ENCODE data around the gene OLFML2A.

OLFML2A gene

DNA sequence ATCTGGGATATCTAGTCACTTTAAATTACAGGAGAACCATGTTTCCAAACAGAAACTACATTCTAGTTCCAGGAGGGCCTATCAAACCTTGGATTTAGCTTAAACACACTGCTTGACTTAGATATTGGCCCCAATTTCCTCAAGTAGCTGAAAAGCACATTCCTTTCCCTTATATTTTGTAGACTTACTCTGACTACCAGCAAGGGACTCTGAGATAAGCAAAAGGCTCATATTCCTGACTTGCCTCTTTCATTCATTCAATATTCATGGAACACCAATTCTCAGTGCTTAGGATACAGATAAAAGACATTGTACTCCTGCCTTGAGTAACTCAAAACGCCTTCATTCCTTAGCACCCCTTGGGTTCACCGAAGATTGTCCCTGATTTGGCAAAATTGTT, 17.6 kb upstream of the OLFML2A start:
- TF ChIP-seq SPI1 (IDR thresholded peaks at IDR 0.05; ENCODE audit: borderline replicate concordance, low read depth) (no peak), REST (IDR thresholded peaks at IDR 0.05; ENCODE audit: insufficient replicate concordance, low read depth) (no peak), POLR2AphosphoS5 (IDR thresholded peaks at IDR 0.05; ENCODE audit: low read depth) (no peak), GABPA (IDR thresholded peaks at IDR 0.05; ENCODE audit: low read depth) (no peak)
- TF ChIP-seq, protein P1, sequence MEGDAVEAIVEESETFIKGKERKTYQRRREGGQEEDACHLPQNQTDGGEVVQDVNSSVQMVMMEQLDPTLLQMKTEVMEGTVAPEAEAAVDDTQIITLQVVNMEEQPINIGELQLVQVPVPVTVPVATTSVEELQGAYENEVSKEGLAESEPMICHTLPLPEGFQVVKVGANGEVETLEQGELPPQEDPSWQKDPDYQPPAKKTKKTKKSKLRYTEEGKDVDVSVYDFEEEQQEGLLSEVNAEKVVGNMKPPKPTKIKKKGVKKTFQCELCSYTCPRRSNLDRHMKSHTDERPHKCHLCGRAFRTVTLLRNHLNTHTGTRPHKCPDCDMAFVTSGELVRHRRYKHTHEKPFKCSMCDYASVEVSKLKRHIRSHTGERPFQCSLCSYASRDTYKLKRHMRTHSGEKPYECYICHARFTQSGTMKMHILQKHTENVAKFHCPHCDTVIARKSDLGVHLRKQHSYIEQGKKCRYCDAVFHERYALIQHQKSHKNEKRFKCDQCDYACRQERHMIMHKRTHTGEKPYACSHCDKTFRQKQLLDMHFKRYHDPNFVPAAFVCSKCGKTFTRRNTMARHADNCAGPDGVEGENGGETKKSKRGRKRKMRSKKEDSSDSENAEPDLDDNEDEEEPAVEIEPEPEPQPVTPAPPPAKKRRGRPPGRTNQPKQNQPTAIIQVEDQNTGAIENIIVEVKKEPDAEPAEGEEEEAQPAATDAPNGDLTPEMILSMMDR (IDR thresholded peaks at IDR 0.05; ENCODE audit: insufficient read depth, low read length), result no peak
- H3K27ac ChIP-seq (replicated peaks), result peak overlapping the region; percentile 85
- H3K4me3 ChIP-seq (replicated peaks; ENCODE audit: insufficient read depth, low read length), result no peak overlapping the region
- no peaks in the 10 kb centered on the region for H3K27me3 ChIP-seq (ENCODE audit: insufficient read depth, poor library complexity, severe bottlenecking)
- DNase-seq (ENCODE audit: low read depth in 1 of 2, low spot score in 1 of 2), result no peak

- TF ChIP-seq GABPA (IDR thresholded peaks at IDR 0.05; ENCODE audit: low read depth) (no peak), REST (IDR thresholded peaks at IDR 0.05; ENCODE audit: insufficient replicate concordance, low read depth) (no peak), POLR2AphosphoS5 (IDR thresholded peaks at IDR 0.05; ENCODE audit: low read depth) (no peak), SPI1 (IDR thresholded peaks at IDR 0.05; ENCODE audit: borderline replicate concordance, low read depth) (no peak)
- TF ChIP-seq, protein P1 (IDR thresholded peaks at IDR 0.05; ENCODE audit: insufficient read depth, low read length), result no peak
- no peak overlapping the region for H3K4me3 ChIP-seq (replicated peaks; ENCODE audit: insufficient read depth, low read length)
- DNase-seq (ENCODE audit: low read depth in 1 of 2, low spot score in 1 of 2), result no peak
- no peaks in the 10 kb centered on the region for H3K27me3 ChIP-seq (ENCODE audit: insufficient read depth, poor library complexity, severe bottlenecking)
- peak overlapping the region; percentile 46 for H3K27ac ChIP-seq (replicated peaks)
Measured at GRCh38 chr9:124760719-124761118, 16.2 kb upstream of the OLFML2A start.

DNA sequence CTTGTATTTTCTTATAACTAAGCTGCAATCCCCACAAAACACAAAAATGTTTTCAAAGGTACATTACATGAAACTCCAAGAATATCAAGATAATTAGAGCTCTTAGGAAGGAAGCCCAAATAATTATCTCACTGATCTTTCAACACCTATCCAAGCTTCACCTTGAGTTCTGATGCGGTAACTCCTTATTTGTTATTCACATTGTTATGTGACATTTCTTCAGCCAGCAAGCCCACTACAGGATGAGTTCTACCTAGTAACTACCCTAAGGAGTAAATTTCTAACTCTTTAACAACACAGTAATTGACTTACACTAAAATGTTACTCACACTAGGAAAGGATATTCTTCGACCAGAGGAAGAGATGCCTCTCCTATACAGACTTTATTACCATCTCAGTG, 15.7 kb upstream of the OLFML2A start:
- Histone ChIP-seq H3K27ac (replicated peaks) (peak overlapping the region; percentile 46), H3K27me3 (ENCODE audit: insufficient read depth, poor library complexity, severe bottlenecking) (no peaks in the 10 kb centered on the region)

More for the DNA sequence above, 15.7 kb upstream of the OLFML2A start:
- no peak overlapping the region for H3K4me3 ChIP-seq (replicated peaks; ENCODE audit: insufficient read depth, low read length)
- DNase-seq (ENCODE audit: low read depth in 1 of 2, low spot score in 1 of 2), result no peak
- no peak for TF ChIP-seq POLR2AphosphoS5 (IDR thresholded peaks at IDR 0.05; ENCODE audit: low read depth)
- no peak for TF ChIP-seq SPI1 (IDR thresholded peaks at IDR 0.05; ENCODE audit: borderline replicate concordance, low read depth)
- no peak for TF ChIP-seq GABPA (IDR thresholded peaks at IDR 0.05; ENCODE audit: low read depth)
- TF ChIP-seq, protein P1 (IDR thresholded peaks at IDR 0.05; ENCODE audit: insufficient read depth, low read length), result no peak
- TF ChIP-seq REST (IDR thresholded peaks at IDR 0.05; ENCODE audit: insufficient replicate concordance, low read depth), result no peak

Data from HL-60 (cell line).